Naive thymus-derived CD8-positive, alpha-beta T cell (primary cell): ENCODE results near the gene IFI44. TPM values are rescaled to one million over a fixed set of nuclear protein-coding genes. Genes with fewer than 3 reads are reported as not detected.

Experiments used
- ATAC-seq, 2 donors: fragments of 150-1000 bp; cut with Tn5 transposase in 1 of 2; sonication (Bioruptor Pico), chemical (Tn5 transposase) in 1 of 2; 1 replicate in 1 of 2; 2 replicates in 1 of 2; pipeline ENCODE4 v1.10.0; 2021; ENCODE audit warnings: mild to moderate bottlenecking in 2 of 2, moderate library complexity in 2 of 2
- POLR2A ChIA-PET: fragments of 350-600 bp; sonication (Branson Sonifier 250); formaldehyde crosslinking; loops from one replicate; lab custom pipeline; 2021; ENCODE audit warnings: antibody characterized with exemption; lab: Charles Lee
- DNase-seq, 10 donors: peaks; one replicate each; pipeline versions ENCODE4 v3.0.0 to v3.0.0-alpha.2; 2020 to 2022
- H3K27ac Mint-ChIP-seq, 10 donors: one replicate each; pipeline ENCODE4 v1.8.0; 2020 to 2022; ENCODE audit warnings: mild to moderate bottlenecking in 10 of 10, mixed read lengths in 10 of 10, moderate library complexity in 4 of 10, inconsistent platforms in 1 of 10
- H3K27me3 Mint-ChIP-seq, 5 donors: one replicate each; pipeline ENCODE4 v1.8.0; 2021 to 2022; ENCODE audit warnings: mixed read lengths in 5 of 5
- H3K36me3 Mint-ChIP-seq, 3 donors: one replicate each; pipeline ENCODE4 v1.8.0; 2020 to 2022; ENCODE audit warnings: mixed read lengths in 3 of 3, mild to moderate bottlenecking in 2 of 3, inconsistent platforms in 1 of 3
- H3K4me1 Mint-ChIP-seq, 4 donors: one replicate each; pipeline ENCODE4 v1.8.0; 2021 to 2022; ENCODE audit warnings: mixed read lengths in 4 of 4
- H3K4me3 Mint-ChIP-seq, 10 donors: one replicate each; pipeline ENCODE4 v1.8.0; 2020 to 2022; ENCODE audit warnings: mild to moderate bottlenecking in 10 of 10, mixed read lengths in 10 of 10, moderate library complexity in 6 of 10, inconsistent platforms in 1 of 10
- H3K9me3 Mint-ChIP-seq, 9 donors: one replicate each; pipeline ENCODE4 v1.8.0; 2020 to 2022; ENCODE audit warnings: mixed read lengths in 9 of 9, mild to moderate bottlenecking in 3 of 9, inconsistent platforms in 1 of 9, moderate library complexity in 1 of 9
- polyA plus RNA-seq, 3 donors: library from polyadenylated mRNA; unstranded; fragments of 300-500 nt; fragmentation: Illumina TruSeq; gene quantifications; one replicate each; pipeline ENCODE4 v1.2.3, GENCODE V29; 2021
- total RNA-seq, 8 experiments: library from RNA in 2 of 8; stranded (reverse) in 2 of 8; gene quantifications; one replicate each; pipeline ENCODE4 v1.2.3 and lab custom pipeline; 2021 to 2026

IFI44 gene
- total and polyA plus RNA-seq, 5 experiments from 2014 or later, result 6.9 to 27.9 (median 13.9) TPM

- ATAC-seq, result no peak
- H3K27me3 Mint-ChIP-seq, result no peaks in the 10 kb centered on the region
- no peak overlapping the region for H3K4me3 Mint-ChIP-seq
- DNase-seq, result no peak
- H3K4me1 Mint-ChIP-seq, result peaks cover 6 to 29% (median 8%) of the 10 kb centered on the region in 4 donors
- POLR2A ChIA-PET, result no interaction called here
- H3K27ac Mint-ChIP-seq, result peak overlapping the region in 5 of 10 donors; percentile 2 to 78 (median 35)
- peaks cover 11 to 75% (median 46%) of the 10 kb centered on the region in 3 donors for H3K36me3 Mint-ChIP-seq
- H3K9me3 Mint-ChIP-seq, result no peaks in the 10 kb centered on the region
These were observed 9.3 kb downstream of the IFI44 start for GRCh38 chr1:78658901-78659300.

GRCh38 chr1:78663923-78664322 lies 14.3 kb downstream of the IFI44 start:
- Mint-ChIP-seq H3K36me3 (peaks cover 3 to 48% (median 27%) of the 10 kb centered on the region in 3 donors), H3K9me3 (no peaks in the 10 kb centered on the region), H3K27me3 (no peaks in the 10 kb centered on the region), H3K27ac (peak overlapping the region in 3 of 10 donors; percentile 28 to 77 (median 71)), H3K4me1 (peaks cover 0 to 9% (median 3%) of the 10 kb centered on the region in 4 donors), H3K4me3 (no peak overlapping the region)
- DNase-seq (no peak), ATAC-seq (no peak)
- POLR2A ChIA-PET, result no interaction called here

- H3K36me3 Mint-ChIP-seq, result peaks cover 0 to 40% (median 22%) of the 10 kb centered on the region in 3 donors
- no peak overlapping the region for H3K4me3 Mint-ChIP-seq
- peaks cover 0 to 5% (median 2%) of the 10 kb centered on the region in 4 donors for H3K4me1 Mint-ChIP-seq
- no peak for DNase-seq
- H3K27ac Mint-ChIP-seq, result peak overlapping the region in 3 of 10 donors; percentile 6 to 71 (median 28)
- no peaks in the 10 kb centered on the region for H3K9me3 Mint-ChIP-seq
- no peaks in the 10 kb centered on the region for H3K27me3 Mint-ChIP-seq
- POLR2A ChIA-PET, result no interaction called here
- no peak for ATAC-seq
These were observed 15.1 kb downstream of the IFI44 start for GRCh38 chr1:78664763-78665162.

GRCh38 chr1:78665809-78666208 lies 16.2 kb downstream of the IFI44 start:
- H3K27me3 Mint-ChIP-seq, result no peaks in the 10 kb centered on the region
- peaks cover 0 to 31% (median 15%) of the 10 kb centered on the region in 3 donors for H3K36me3 Mint-ChIP-seq
- ATAC-seq, result no peak
- DNase-seq, result no peak
- no peaks in the 10 kb centered on the region for H3K9me3 Mint-ChIP-seq
- POLR2A ChIA-PET, result no interaction called here
- H3K4me3 Mint-ChIP-seq, result no peak overlapping the region
- peak overlapping the region in 1 of 10 donors; percentile 41 for H3K27ac Mint-ChIP-seq
- peaks cover 0 to 2% (median 0%) of the 10 kb centered on the region in 4 donors for H3K4me1 Mint-ChIP-seq

GRCh38 chr1:78667939-78668338 lies 18.3 kb downstream of the IFI44 start:
- no peak overlapping the region for H3K4me3 Mint-ChIP-seq
- no peaks in the 10 kb centered on the region for H3K27me3 Mint-ChIP-seq
- POLR2A ChIA-PET, result no interaction called here
- H3K9me3 Mint-ChIP-seq, result no peaks in the 10 kb centered on the region
- DNase-seq (no peak), ATAC-seq (no peak)
- no peak overlapping the region for H3K27ac Mint-ChIP-seq
- H3K36me3 Mint-ChIP-seq, result peaks cover 0 to 13% (median 10%) of the 10 kb centered on the region in 3 donors
- peaks cover 0 to 8% (median 7%) of the 10 kb centered on the region in 4 donors for H3K4me1 Mint-ChIP-seq

- Mint-ChIP-seq H3K4me1 (peaks cover 0 to 8% (median 7%) of the 10 kb centered on the region in 4 donors), H3K27ac (no peak overlapping the region), H3K27me3 (no peaks in the 10 kb centered on the region), H3K4me3 (no peak overlapping the region), H3K36me3 (peaks cover 0 to 8% (median 5%) of the 10 kb centered on the region in 3 donors), H3K9me3 (no peaks in the 10 kb centered on the region)
- POLR2A ChIA-PET, result no interaction called here
- no peak for DNase-seq
- ATAC-seq, result no peak
These were observed 18.8 kb downstream of the IFI44 start for GRCh38 chr1:78668427-78668826.

- no peak for DNase-seq
- POLR2A ChIA-PET, result no interaction called here
- H3K27me3 Mint-ChIP-seq, result no peaks in the 10 kb centered on the region
- no peak overlapping the region for H3K27ac Mint-ChIP-seq
- H3K36me3 Mint-ChIP-seq, result no peaks in the 10 kb centered on the region
- peaks cover 0 to 8% (median 7%) of the 10 kb centered on the region in 4 donors for H3K4me1 Mint-ChIP-seq
- no peak for ATAC-seq
- H3K9me3 Mint-ChIP-seq, result no peaks in the 10 kb centered on the region
- H3K4me3 Mint-ChIP-seq, result no peak overlapping the region
These were observed 22.8 kb downstream of the IFI44 start for GRCh38 chr1:78672428-78672827.

- ATAC-seq (peak in 1 of 2 donors; percentile 46), DNase-seq (peak in 2 of 10 donors; percentile 11 to 14)
- POLR2A ChIA-PET, result no interaction called here
- no peaks in the 10 kb centered on the region for H3K36me3 Mint-ChIP-seq
- peaks cover 0 to 8% (median 8%) of the 10 kb centered on the region in 4 donors for H3K4me1 Mint-ChIP-seq
- H3K9me3 Mint-ChIP-seq, result no peaks in the 10 kb centered on the region
- H3K4me3 Mint-ChIP-seq, result no peak overlapping the region
- H3K27ac Mint-ChIP-seq, result peak overlapping the region in 2 of 10 donors; percentile 4 to 12
- no peaks in the 10 kb centered on the region for H3K27me3 Mint-ChIP-seq
These were observed 23.5 kb downstream of the IFI44 start for GRCh38 chr1:78673120-78673519.

GRCh38 chr1:78676347-78676982 lies 26.8 kb downstream of the IFI44 start:
- Mint-ChIP-seq H3K9me3 (no peaks in the 10 kb centered on the region), H3K4me3 (no peak overlapping the region), H3K27ac (peak overlapping the region in 1 of 10 donors; percentile 6), H3K36me3 (no peaks in the 10 kb centered on the region), H3K27me3 (peaks cover 0 to 4% (median 0%) of the 10 kb centered on the region in 5 donors), H3K4me1 (peaks cover 0 to 8% (median 7%) of the 10 kb centered on the region in 4 donors)
- ATAC-seq, result peak; percentile 58
- POLR2A ChIA-PET, result no interaction called here
- peak; percentile 15 to 77 (median 53) for DNase-seq

- Mint-ChIP-seq H3K9me3 (no peaks in the 10 kb centered on the region), H3K27ac (peak overlapping the region in 1 of 10 donors; percentile 26), H3K4me1 (peaks cover 0 to 2% (median 1%) of the 10 kb centered on the region in 4 donors), H3K36me3 (no peaks in the 10 kb centered on the region), H3K27me3 (peaks cover 0 to 4% (median 0%) of the 10 kb centered on the region in 5 donors), H3K4me3 (no peak overlapping the region)
- ATAC-seq (no peak), DNase-seq (no peak)
- POLR2A ChIA-PET, result no interaction called here
These were observed 27.4 kb downstream of the IFI44 start for GRCh38 chr1:78676993-78677392.

GRCh38 chr1:78677788-78678187 lies 28.2 kb downstream of the IFI44 start:
- no peak overlapping the region for H3K4me3 Mint-ChIP-seq
- peaks cover 0 to 2% (median under 1%) of the 10 kb centered on the region in 4 donors for H3K4me1 Mint-ChIP-seq
- DNase-seq (no peak), ATAC-seq (no peak)
- POLR2A ChIA-PET, result no interaction called here
- H3K9me3 Mint-ChIP-seq, result no peaks in the 10 kb centered on the region
- H3K27ac Mint-ChIP-seq, result no peak overlapping the region
- peaks cover 0 to 4% (median 0%) of the 10 kb centered on the region in 5 donors for H3K27me3 Mint-ChIP-seq
- H3K36me3 Mint-ChIP-seq, result no peaks in the 10 kb centered on the region

- no peaks in the 10 kb centered on the region for H3K9me3 Mint-ChIP-seq
- H3K4me1 Mint-ChIP-seq, result peaks cover 0 to 2% (median under 1%) of the 10 kb centered on the region in 4 donors
- H3K4me3 Mint-ChIP-seq, result peak overlapping the region in 1 of 10 donors; percentile 1
- no peak for DNase-seq
- H3K36me3 Mint-ChIP-seq, result no peaks in the 10 kb centered on the region
- no peak overlapping the region for H3K27ac Mint-ChIP-seq
- no peak for ATAC-seq
- peaks cover 0 to 4% (median 0%) of the 10 kb centered on the region in 5 donors for H3K27me3 Mint-ChIP-seq
- POLR2A ChIA-PET, result no interaction called here
These were observed 28.7 kb downstream of the IFI44 start for GRCh38 chr1:78678324-78678723.

GRCh38 chr1:78681265-78681664 lies 31.6 kb downstream of the IFI44 start:
- Mint-ChIP-seq H3K4me1 (peaks cover 0 to 2% (median under 1%) of the 10 kb centered on the region in 4 donors), H3K9me3 (no peaks in the 10 kb centered on the region), H3K4me3 (no peak overlapping the region), H3K27ac (no peak overlapping the region), H3K36me3 (no peaks in the 10 kb centered on the region), H3K27me3 (peaks cover 0 to 6% (median 0%) of the 10 kb centered on the region in 5 donors)
- ATAC-seq (no peak), DNase-seq (no peak)
- POLR2A ChIA-PET, result no interaction called here
